ENCODE results near the gene RAPGEF2.

RAPGEF2 gene

GRCh38 chr4:159401226-159401712, 298.4 kb downstream of the RAPGEF2 start:
- no peak for DNase-seq (ENCODE audit: low read depth in 2 of 3, low spot score in 1 of 3)

GRCh38 chr4:159401791-159402380, 299.0 kb downstream of the RAPGEF2 start:
- no peak for DNase-seq (ENCODE audit: low read depth in 2 of 3, low spot score in 1 of 3)

Data from stimulated activated CD4-positive, alpha-beta T cell treated with anti-CD3 and anti-CD28 coated beads, Interleukin-12 subunit alpha, Interleukin-12 subunit beta, amount 100 ng/mL, for 48 hours (primary cell).